ENCODE measurements around the gene RDX.
"Not testable (repeated sequence)": the region's sequence is repeated elsewhere in the genome, so short reads cannot be mapped to it uniquely, and the experiment has no call there.

RDX gene

GRCh38 chr11:110296226-110297075 is at the start of gene RDX:
RDX (minus strand) TSS chr11:110296614; CDS start chr11:110279692, 16,922 bp downstream.
- DNase-seq (ENCODE audit: low read depth in 2 of 2, low spot score in 1 of 2) = peak in 1 of 2 donors; percentile 25

GRCh38 chr11:110345743-110346142 is 49.3 kb upstream of the RDX start:
- DNase-seq (ENCODE audit: low read depth in 2 of 2, low spot score in 1 of 2) = no peak

- no peak for DNase-seq (ENCODE audit: low read depth in 2 of 2, low spot score in 1 of 2)
Observed at GRCh38 chr11:110340436-110340835, 44.0 kb upstream of the RDX start.

GRCh38 chr11:110339456-110340250 is 43.2 kb upstream of the RDX start:
- no peak for DNase-seq (ENCODE audit: low read depth in 2 of 2, low spot score in 1 of 2)

GRCh38 chr11:110338684-110339083 is 42.3 kb upstream of the RDX start:
- no peak for DNase-seq (ENCODE audit: low read depth in 2 of 2, low spot score in 1 of 2)

- DNase-seq (ENCODE audit: low read depth in 2 of 2, low spot score in 1 of 2) = no peak
Observed at GRCh38 chr11:110337570-110338193, 41.3 kb upstream of the RDX start.

- DNase-seq (ENCODE audit: low read depth in 2 of 2, low spot score in 1 of 2) = no peak
Observed at GRCh38 chr11:110336054-110336453, 39.6 kb upstream of the RDX start.

- no peak for DNase-seq (ENCODE audit: low read depth in 2 of 2, low spot score in 1 of 2)
Observed at GRCh38 chr11:110335358-110335757, 38.9 kb upstream of the RDX start.

- no peak for DNase-seq (ENCODE audit: low read depth in 2 of 2, low spot score in 1 of 2)
Observed at GRCh38 chr11:110331626-110332025, 35.2 kb upstream of the RDX start.

GRCh38 chr11:110329445-110329844 is 33.0 kb upstream of the RDX start:
- no peak for DNase-seq (ENCODE audit: low read depth in 2 of 2, low spot score in 1 of 2)

- no peak for DNase-seq (ENCODE audit: low read depth in 2 of 2, low spot score in 1 of 2)
Observed at GRCh38 chr11:110327508-110327907, 31.1 kb upstream of the RDX start.

- DNase-seq (ENCODE audit: low read depth in 2 of 2, low spot score in 1 of 2) = no peak
Observed at GRCh38 chr11:110323786-110324185, 27.4 kb upstream of the RDX start.

GRCh38 chr11:110319501-110319900 is 23.1 kb upstream of the RDX start:
- DNase-seq (ENCODE audit: low read depth in 2 of 2, low spot score in 1 of 2) = no peak

GRCh38 chr11:110318638-110319404 is 22.4 kb upstream of the RDX start:
- no peak for DNase-seq (ENCODE audit: low read depth in 2 of 2, low spot score in 1 of 2)

- DNase-seq (ENCODE audit: low read depth in 2 of 2, low spot score in 1 of 2) = no peak
Observed at GRCh38 chr11:110317516-110317932, 21.1 kb upstream of the RDX start.

GRCh38 chr11:110314366-110315095 is 18.1 kb upstream of the RDX start:
- no peak for DNase-seq (ENCODE audit: low read depth in 2 of 2, low spot score in 1 of 2)

GRCh38 chr11:110312670-110313069 is 16.3 kb upstream of the RDX start:
- no peak for DNase-seq (ENCODE audit: low read depth in 2 of 2, low spot score in 1 of 2)

- no peak for DNase-seq (ENCODE audit: low read depth in 2 of 2, low spot score in 1 of 2)
Observed at GRCh38 chr11:110311783-110312579, 15.6 kb upstream of the RDX start.

- DNase-seq (ENCODE audit: low read depth in 2 of 2, low spot score in 1 of 2) = no peak
Observed at GRCh38 chr11:110308071-110308470, 11.7 kb upstream of the RDX start.

GRCh38 chr11:110306019-110306388 is 9.6 kb upstream of the RDX start:
- not testable (repeated sequence) for DNase-seq (ENCODE audit: low read depth in 2 of 2, low spot score in 1 of 2)

Data from stimulated activated CD8-positive, alpha-beta memory T cell treated with anti-CD3 and anti-CD28 coated beads, Interleukin-4, amount 100 ng/mL, for 1 hour (primary cell).